ENCODE results near the gene RACGAP1. TPM values are rescaled to one million over a fixed set of nuclear protein-coding genes. Genes with fewer than 3 reads are reported as not detected.

RACGAP1 gene
- total RNA-seq, 1 experiment from 2014 or later: 95.3 TPM

GRCh38 chr12:50041062-50041860, 16.0 kb upstream of the RACGAP1 start:
- ChIA-PET POLR2A (ENCODE audit: unreplicated experiment) (no interaction called here), CTCF (no interaction called here)
- DNase-seq (no peak), ATAC-seq (no peak)
- Histone ChIP-seq H4K20me1 (ENCODE audit: low read length) (no peaks in the 10 kb centered on the region), H3K9me3 (ENCODE audit: low read length) (no peaks in the 10 kb centered on the region), H3K27ac (ENCODE audit: low read length) (no peak overlapping the region), H3K4me1 (ENCODE audit: insufficient read depth, low read length) (no peaks in the 10 kb centered on the region), H3K79me2 (ENCODE audit: low read length) (no peaks in the 10 kb centered on the region), H3K27me3 (ENCODE audit: low read length) (no peaks in the 10 kb centered on the region), H3F3A (ENCODE audit: low read length, unreplicated experiment) (no peaks in the 10 kb centered on the region), H3K36me3 (ENCODE audit: low read depth, low read length) (no peaks in the 10 kb centered on the region), H2AFZ (ENCODE audit: low read length) (no peak overlapping the region), H3K9me2 (replicated peaks; ENCODE audit: low read length) (no peaks in the 10 kb centered on the region), H3K9ac (ENCODE audit: low read length) (no peak overlapping the region), H3K4me2 (ENCODE audit: low read length) (no peak overlapping the region), H3K4me3 (ENCODE audit: low read length) (no peak overlapping the region)
- TF ChIP-seq EZH2phosphoT487 (IDR thresholded peaks at IDR 0.05; ENCODE audit: borderline replicate concordance, low read length) (no peak), CTCF (conservative IDR thresholded peaks at IDR 0.05; ENCODE audit: low read depth, low read length) (no peak), EZH2 (IDR thresholded peaks at IDR 0.05; ENCODE audit: low read length, unreplicated experiment) (no peak)
- no TSS peak for BruUV-seq (replicated peaks)
- intact Hi-C loops (cut with micrococcal nuclease): no loop called here

- ATAC-seq: no peak
- Histone ChIP-seq H3K4me1 (ENCODE audit: insufficient read depth, low read length) (no peaks in the 10 kb centered on the region), H3K4me3 (ENCODE audit: low read length) (no peak overlapping the region), H3K9ac (ENCODE audit: low read length) (no peak overlapping the region), H3K36me3 (ENCODE audit: low read depth, low read length) (no peaks in the 10 kb centered on the region), H3K27me3 (ENCODE audit: low read length) (no peaks in the 10 kb centered on the region), H3K4me2 (ENCODE audit: low read length) (no peak overlapping the region), H2AFZ (ENCODE audit: low read length) (no peak overlapping the region), H3K79me2 (ENCODE audit: low read length) (no peaks in the 10 kb centered on the region), H3K27ac (ENCODE audit: low read length) (no peak overlapping the region), H3F3A (ENCODE audit: low read length, unreplicated experiment) (no peaks in the 10 kb centered on the region), H3K9me3 (ENCODE audit: low read length) (no peaks in the 10 kb centered on the region), H4K20me1 (ENCODE audit: low read length) (no peaks in the 10 kb centered on the region), H3K9me2 (replicated peaks; ENCODE audit: low read length) (no peaks in the 10 kb centered on the region)
- TF ChIP-seq CTCF (conservative IDR thresholded peaks at IDR 0.05; ENCODE audit: low read depth, low read length): no peak
- TF ChIP-seq EZH2 (IDR thresholded peaks at IDR 0.05; ENCODE audit: low read length, unreplicated experiment): no peak
- TF ChIP-seq EZH2phosphoT487 (IDR thresholded peaks at IDR 0.05; ENCODE audit: borderline replicate concordance, low read length): no peak
- POLR2A ChIA-PET (ENCODE audit: unreplicated experiment): no interaction called here
- CTCF ChIA-PET: interaction anchor here (2.7 kb wide), 1 partner anchor 30 kb away, joined by 23 read pairs; no protein-coding TSS in a partner anchor
- DNase-seq: no peak
- no TSS peak for BruUV-seq (replicated peaks)
- intact Hi-C loops (cut with micrococcal nuclease): no loop called here
Observed at GRCh38 chr12:50040657-50041056, 15.4 kb upstream of the RACGAP1 start.

All from PC-3 (cell line).